ENCODE data around the gene XYLT1. TPM values are rescaled to one million over a fixed set of nuclear protein-coding genes. Genes with fewer than 3 reads are reported as not detected.

XYLT1 gene
- total and polyA plus RNA-seq, 2 of the 13 experiments (the other 11 are each of a cell fraction or from before 2014, with no cell fraction given): not detected

GRCh38 chr16:17520111-17520510 lies 49.4 kb upstream of the XYLT1 start:
- no peak for FAIRE-seq
- DNase-seq (ENCODE audit: low spot score): no peak
- Histone ChIP-seq H3K9me3 (ENCODE audit: low read length) (no peaks in the 10 kb centered on the region), H2AFZ (ENCODE audit: low read length) (no peak overlapping the region), H3K4me2 (ENCODE audit: low read depth, low read length) (no peak overlapping the region), H3K4me3 (replicated peaks in 1 of 3; ENCODE audit: insufficient read depth in 1 of 3, low read depth in 2 of 3, low read length in 3 of 3) (no peak overlapping the region), H3K4me1 (ENCODE audit: insufficient read depth, low read length) (no peaks in the 10 kb centered on the region), H3K27ac (ENCODE audit: extremely low read length, insufficient read depth, low read length) (no peak overlapping the region), H3K27me3 (ENCODE audit: control insufficient read depth in 1 of 2, insufficient read depth in 2 of 2, low read length in 2 of 2) (0 out of 5 replicates have a peak, but pooled peaks cover 0 to 2% of the 10 kb centered on the region in 2 experiments), H3K9ac (ENCODE audit: insufficient read depth, low read depth, low read length) (no peak overlapping the region), H3K79me2 (ENCODE audit: insufficient read depth, low read length) (no peaks in the 10 kb centered on the region), H4K20me1 (ENCODE audit: insufficient read depth, low read length) (no peaks in the 10 kb centered on the region), H3K36me3 (replicated peaks in 1 of 2; ENCODE audit: control insufficient read depth in 1 of 2, insufficient read depth in 2 of 2, low read length in 2 of 2) (no peaks in the 10 kb centered on the region)
- ChIA-PET POLR2A (no interaction called here), CTCF (ENCODE audit: low intra/inter-chr PET ratio, low total read pairs) (no interaction called here)
- in situ Hi-C loops (cut with HindIII; ENCODE audit: extremely low pct_ligation_motif_present, low pct_unique_long_range_greater_than_20kb) (no loop called here), intact Hi-C loops (cut with micrococcal nuclease; ENCODE audit: unreplicated experiment) (no loop called here)
- ATAC-seq: no peak
- 11% methylated on average over 3 of the region's 3 CpGs for WGBS (ENCODE audit: low lambda C conversion rate)
- BruUV-seq (replicated peaks): no TSS peak
- TF ChIP-seq FOXM1 (CRISPR knock-in tag; IDR thresholded peaks at IDR 0.05) (no peak), FOXC1 (CRISPR knock-in tag; IDR thresholded peaks at IDR 0.05; ENCODE audit: borderline replicate concordance) (no peak), ZNF496 (CRISPR knock-in tag; IDR thresholded peaks at IDR 0.05; ENCODE audit: insufficient replicate concordance) (no peak), HDAC6 (IDR thresholded peaks at IDR 0.05; ENCODE audit: low read depth, low read length) (no peak), KDM4B (CRISPR knock-in tag; IDR thresholded peaks at IDR 0.05) (no peak), ZNF205 (CRISPR knock-in tag; IDR thresholded peaks at IDR 0.05) (no peak), RERE (CRISPR knock-in tag; IDR thresholded peaks at IDR 0.05; ENCODE audit: low read depth) (no peak), MIER2 (CRISPR knock-in tag; IDR thresholded peaks at IDR 0.05) (no peak), ZNF557 (CRISPR knock-in tag; IDR thresholded peaks at IDR 0.05) (no peak), NFYC (CRISPR knock-in tag; IDR thresholded peaks at IDR 0.05) (no peak), E2F2 (CRISPR knock-in tag; IDR thresholded peaks at IDR 0.05; ENCODE audit: borderline replicate concordance) (no peak), NFIB (CRISPR knock-in tag; IDR thresholded peaks at IDR 0.05; ENCODE audit: borderline replicate concordance) (no peak)
- TF ChIP-seq, protein P1, sequence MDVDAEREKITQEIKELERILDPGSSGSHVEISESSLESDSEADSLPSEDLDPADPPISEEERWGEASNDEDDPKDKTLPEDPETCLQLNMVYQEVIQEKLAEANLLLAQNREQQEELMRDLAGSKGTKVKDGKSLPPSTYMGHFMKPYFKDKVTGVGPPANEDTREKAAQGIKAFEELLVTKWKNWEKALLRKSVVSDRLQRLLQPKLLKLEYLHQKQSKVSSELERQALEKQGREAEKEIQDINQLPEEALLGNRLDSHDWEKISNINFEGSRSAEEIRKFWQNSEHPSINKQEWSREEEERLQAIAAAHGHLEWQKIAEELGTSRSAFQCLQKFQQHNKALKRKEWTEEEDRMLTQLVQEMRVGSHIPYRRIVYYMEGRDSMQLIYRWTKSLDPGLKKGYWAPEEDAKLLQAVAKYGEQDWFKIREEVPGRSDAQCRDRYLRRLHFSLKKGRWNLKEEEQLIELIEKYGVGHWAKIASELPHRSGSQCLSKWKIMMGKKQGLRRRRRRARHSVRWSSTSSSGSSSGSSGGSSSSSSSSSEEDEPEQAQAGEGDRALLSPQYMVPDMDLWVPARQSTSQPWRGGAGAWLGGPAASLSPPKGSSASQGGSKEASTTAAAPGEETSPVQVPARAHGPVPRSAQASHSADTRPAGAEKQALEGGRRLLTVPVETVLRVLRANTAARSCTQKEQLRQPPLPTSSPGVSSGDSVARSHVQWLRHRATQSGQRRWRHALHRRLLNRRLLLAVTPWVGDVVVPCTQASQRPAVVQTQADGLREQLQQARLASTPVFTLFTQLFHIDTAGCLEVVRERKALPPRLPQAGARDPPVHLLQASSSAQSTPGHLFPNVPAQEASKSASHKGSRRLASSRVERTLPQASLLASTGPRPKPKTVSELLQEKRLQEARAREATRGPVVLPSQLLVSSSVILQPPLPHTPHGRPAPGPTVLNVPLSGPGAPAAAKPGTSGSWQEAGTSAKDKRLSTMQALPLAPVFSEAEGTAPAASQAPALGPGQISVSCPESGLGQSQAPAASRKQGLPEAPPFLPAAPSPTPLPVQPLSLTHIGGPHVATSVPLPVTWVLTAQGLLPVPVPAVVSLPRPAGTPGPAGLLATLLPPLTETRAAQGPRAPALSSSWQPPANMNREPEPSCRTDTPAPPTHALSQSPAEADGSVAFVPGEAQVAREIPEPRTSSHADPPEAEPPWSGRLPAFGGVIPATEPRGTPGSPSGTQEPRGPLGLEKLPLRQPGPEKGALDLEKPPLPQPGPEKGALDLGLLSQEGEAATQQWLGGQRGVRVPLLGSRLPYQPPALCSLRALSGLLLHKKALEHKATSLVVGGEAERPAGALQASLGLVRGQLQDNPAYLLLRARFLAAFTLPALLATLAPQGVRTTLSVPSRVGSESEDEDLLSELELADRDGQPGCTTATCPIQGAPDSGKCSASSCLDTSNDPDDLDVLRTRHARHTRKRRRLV (CRISPR knock-in tag; IDR thresholded peaks at IDR 0.05): no peak
- TF ChIP-seq, protein P2, sequence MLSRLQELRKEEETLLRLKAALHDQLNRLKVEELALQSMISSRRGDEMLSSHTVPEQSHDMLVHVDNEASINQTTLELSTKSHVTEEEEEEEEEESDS (CRISPR knock-in tag; IDR thresholded peaks at IDR 0.05; ENCODE audit: borderline replicate concordance): no peak

Measured in HepG2 (cell line).